Thoracic aorta (tissue), 2 donors: ENCODE results near the gene ACVR1B. TPM values are rescaled to one million over a fixed set of nuclear protein-coding genes. Genes with fewer than 3 reads are reported as not detected.

ENCODE experiments used
- ATAC-seq: fragments of 150-250 bp; one replicate; pipeline ENCODE4 v1.8.0; 2017; ENCODE audit warnings: low read depth; ENCODE audit not compliant: insufficient number of reproducible peaks, low FRiP score
- DNase-seq: peaks from one replicate; pipeline ENCODE4 v3.0.0-alpha.2; 2020; ENCODE audit warnings: low spot score
- H3K27ac ChIP-seq, 2 donors: fragments of 200-600 bp; sonication (generic); 1 replicate in 1 of 2; 2 replicates in 1 of 2; pipeline ENCODE4 v1.5.1; 2016; ENCODE audit warnings: mild to moderate bottlenecking in 2 of 2, moderate library complexity in 2 of 2
- H3K27me3 ChIP-seq: fragments of 200-600 bp; sonication (generic); replicated peaks from 2 replicates; pipeline ENCODE4 v1.6.0; 2016; ENCODE audit warnings: mild to moderate bottlenecking; ENCODE audit not compliant: insufficient read depth
- H3K36me3 ChIP-seq: fragments of 200-600 bp; sonication (generic); one replicate; pipeline ENCODE4 v1.5.1; 2016
- H3K4me1 ChIP-seq, 2 donors: fragments of 200-600 bp; sonication (generic); 1 replicate in 1 of 2; 2 replicates in 1 of 2; pipeline versions ENCODE4 v1.5.1 to v1.6.0; 2016; ENCODE audit warnings: low read depth in 2 of 2, mild to moderate bottlenecking in 1 of 2; ENCODE audit not compliant: control insufficient read depth in 1 of 2
- H3K4me3 ChIP-seq: fragments of 200-600 bp; sonication (generic); 2 replicates; pipeline ENCODE4 v1.5.1; 2016; ENCODE audit warnings: mild to moderate bottlenecking
- H3K9me3 ChIP-seq: fragments of 200-600 bp; sonication (generic); 2 replicates; pipeline ENCODE4 v1.5.1; 2016
- CTCF ChIP-seq: fragments of 200-600 bp; sonication (generic); IDR thresholded peaks from one replicate; pipeline ENCODE4 v1.5.1; 2019; ENCODE audit warnings: antibody characterized with exemption
- total RNA-seq, 2 donors: library from RNA; depleted of rRNA; stranded (reverse); fragments of >200 nt; gene quantifications; one replicate each; pipeline versions ENCODE4 v1.1.0 to v1.2.3, GENCODE V29; 2016

Gene ACVR1B
- total RNA-seq, 2 donors from 2014 or later, result 9.9 to 24.4 TPM

DNA sequence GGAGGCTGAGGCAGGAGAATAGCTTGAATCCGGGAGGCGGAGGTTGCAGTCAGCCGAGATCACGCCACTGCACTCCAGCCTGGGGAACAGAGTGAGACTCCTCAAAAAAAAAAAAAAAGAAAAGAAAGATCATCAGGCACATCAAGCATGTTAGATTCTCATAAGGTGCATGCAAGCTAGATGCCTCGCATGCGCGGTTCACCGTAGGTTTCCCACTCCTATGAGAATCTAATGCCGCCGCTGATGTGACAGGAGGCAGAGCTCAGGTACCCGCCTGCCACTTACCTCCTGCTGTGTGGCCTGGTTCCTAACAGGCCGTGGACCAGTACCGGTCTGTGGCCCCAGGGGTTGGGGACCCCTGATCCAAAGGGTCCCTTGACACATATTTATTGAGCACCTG lies 7.0 kb downstream of the ACVR1B start:
- DNase-seq, result no peak

DNA sequence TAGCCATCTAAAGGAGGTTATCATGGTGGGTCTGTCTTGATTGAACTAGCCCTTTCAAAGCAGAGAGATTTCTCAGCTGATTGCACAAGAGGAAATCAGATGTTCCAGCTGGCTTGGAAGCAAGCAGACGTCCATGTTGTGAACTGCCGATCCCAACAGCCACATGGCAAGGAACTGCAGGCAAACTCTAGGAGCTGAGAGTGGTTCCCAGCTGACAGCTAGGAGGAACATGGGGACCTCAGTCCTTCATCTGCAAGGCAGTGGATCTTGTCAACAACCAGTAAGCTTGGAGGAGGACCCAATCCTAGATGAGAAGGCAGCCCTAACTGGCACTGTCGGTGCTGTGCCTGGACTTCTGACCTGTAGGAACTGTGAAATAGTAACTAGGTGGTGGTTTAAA lies 7.7 kb downstream of the ACVR1B start:
- Histone ChIP-seq H3K27ac (no peak overlapping the region), H3K27me3 (no peaks in the 10 kb centered on the region), H3K36me3 (no peaks in the 10 kb centered on the region), H3K9me3 (no peaks in the 10 kb centered on the region), H3K4me3 (no peak overlapping the region), H3K4me1 (peaks cover 25 to 34% of the 10 kb centered on the region in 2 donors)
- TF ChIP-seq CTCF, result no peak
- DNase-seq, result no peak
- ATAC-seq, result no peak

More for the DNA sequence above, 7.0 kb downstream of the ACVR1B start:
- ATAC-seq, result no peak
- Histone ChIP-seq H3K27ac (no peak overlapping the region), H3K4me3 (no peak overlapping the region), H3K36me3 (no peaks in the 10 kb centered on the region), H3K4me1 (peaks cover 29 to 41% of the 10 kb centered on the region in 2 donors), H3K9me3 (no peaks in the 10 kb centered on the region), H3K27me3 (no peaks in the 10 kb centered on the region)
- TF ChIP-seq CTCF, result no peak

GRCh38 chr12:51959921-51960320 lies 8.4 kb downstream of the ACVR1B start:
- peaks cover 17 to 27% of the 10 kb centered on the region in 2 donors for H3K4me1 ChIP-seq
- H3K27ac ChIP-seq, result no peak overlapping the region
- H3K36me3 ChIP-seq, result no peaks in the 10 kb centered on the region
- H3K9me3 ChIP-seq, result no peaks in the 10 kb centered on the region
- no peaks in the 10 kb centered on the region for H3K27me3 ChIP-seq
- no peak for DNase-seq
- no peak for ATAC-seq
- no peak for TF ChIP-seq CTCF
- H3K4me3 ChIP-seq, result no peak overlapping the region

GRCh38 chr12:51960488-51960887 lies 9.0 kb downstream of the ACVR1B start:
- H3K4me1 ChIP-seq, result peaks cover 12 to 21% of the 10 kb centered on the region in 2 donors

DNA sequence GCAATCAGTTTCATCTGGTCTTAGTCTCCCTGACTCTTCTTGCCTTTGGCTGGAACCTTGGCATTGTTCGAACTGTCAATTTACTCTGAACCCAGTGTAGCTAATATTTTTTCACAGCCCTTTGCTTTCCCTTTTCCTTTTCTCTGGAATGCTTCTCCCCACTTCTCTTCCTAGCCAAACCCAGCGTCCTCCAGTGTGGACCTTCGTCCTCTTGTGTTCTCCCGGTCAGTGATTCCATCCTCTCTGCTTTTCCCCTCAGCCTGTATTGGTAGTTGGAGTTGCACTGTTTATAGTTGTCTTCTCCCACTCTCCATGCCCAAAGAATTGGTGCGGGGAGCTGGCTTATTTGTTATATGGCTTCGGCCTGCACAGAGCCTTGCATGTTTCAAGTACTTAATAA lies 9.4 kb downstream of the ACVR1B start:
- Histone ChIP-seq H3K27ac (no peak overlapping the region), H3K4me1 (peaks cover 8 to 17% of the 10 kb centered on the region in 2 donors)
- no peak for ATAC-seq

More at GRCh38 chr12:51960488-51960887, 9.0 kb downstream of the ACVR1B start:
- Histone ChIP-seq H3K27ac (no peak overlapping the region), H3K4me3 (no peak overlapping the region), H3K9me3 (no peaks in the 10 kb centered on the region), H3K27me3 (no peaks in the 10 kb centered on the region), H3K36me3 (no peaks in the 10 kb centered on the region)
- no peak for ATAC-seq
- no peak for DNase-seq
- TF ChIP-seq CTCF, result no peak

More for the DNA sequence above, 9.4 kb downstream of the ACVR1B start:
- no peak for DNase-seq
- Histone ChIP-seq H3K9me3 (no peaks in the 10 kb centered on the region), H3K27me3 (no peaks in the 10 kb centered on the region), H3K4me3 (no peak overlapping the region), H3K36me3 (no peaks in the 10 kb centered on the region)
- TF ChIP-seq CTCF, result no peak
